ENCODE results near the gene CMIP.

- no peak for TF ChIP-seq CTCF (IDR thresholded peaks at IDR 0.05; ENCODE audit: borderline replicate concordance, extremely low read depth, low read length, poor library complexity, severe bottlenecking)
- no peak for TF ChIP-seq EZH2 (IDR thresholded peaks at IDR 0.05; ENCODE audit: borderline replicate concordance, low read depth, low read length, severe bottlenecking)
These were observed 133.5 kb downstream of the CMIP start for GRCh38 chr16:81578076-81578475.
